Endothelial cell of umbilical vein (primary cell): ENCODE data around the gene SPDL1. TPM values are rescaled to one million over a fixed set of nuclear protein-coding genes. Genes with fewer than 3 reads are reported as not detected.

ENCODE experiments used
- BruUV-seq: library from RNA; stranded (reverse); fragments of 400-500 nt; replicated peaks from 2 replicates; lab custom pipeline; 2021; lab: Mats Ljungman, UMichigan
- CTCF ChIA-PET: fragments of 300-600, 350-600 bp; sonication (Branson Sonifier 250); formaldehyde crosslinking; loops from one replicate; lab custom pipeline; 2021; ENCODE audit warnings: antibody characterized with exemption, inconsistent platforms; lab: Charles Lee
- POLR2A ChIA-PET: fragments of 300-600, 350-600 bp; sonication (Branson Sonifier 250); formaldehyde crosslinking; loops from one replicate; lab custom pipeline; 2021; ENCODE audit warnings: antibody characterized with exemption, inconsistent platforms; lab: Charles Lee
- DNase-seq: peaks from one replicate; pipeline ENCODE4 v3.0.0-alpha.2; 2011; ENCODE audit warnings: low read depth, low spot score
- FAIRE-seq: peaks from 2 replicates; lab custom pipeline; 2011; peaks lifted over from hg19 to GRCh38; lab: Jason Lieb, UNC
- H2AFZ ChIP-seq: 2 replicates; pipeline ENCODE4 v1.6.0; 2012; ENCODE audit warnings: low read depth, low read length, control low read depth, inconsistent platforms
- H3K27ac ChIP-seq: 2 replicates; pipeline ENCODE4 v1.5.1; 2011; ENCODE audit warnings: low read depth, mild to moderate bottlenecking, control low read depth, low read length, moderate library complexity; ENCODE audit not compliant: insufficient read depth
- H3K27me3 ChIP-seq, 2 experiments: 2 replicates each; pipeline versions ENCODE4 v1.6.0 to v1.6.1; 2011; ENCODE audit warnings: low read length in 2 of 2, mixed read lengths in 1 of 2; ENCODE audit not compliant: control insufficient read depth in 2 of 2, insufficient read depth in 2 of 2
- H3K36me3 ChIP-seq, 2 experiments: 2 replicates in 1 of 2; 3 replicates in 1 of 2; pipeline ENCODE4 v1.5.1; 2011; ENCODE audit warnings: low read length in 2 of 2, mild to moderate bottlenecking in 1 of 2, moderate library complexity in 1 of 2; ENCODE audit not compliant: control insufficient read depth in 2 of 2, insufficient read depth in 2 of 2; ENCODE audit errors: extremely low read depth in 1 of 2
- H3K4me1 ChIP-seq: 3 replicates; pipeline ENCODE4 v1.5.1; 2011; ENCODE audit warnings: mild to moderate bottlenecking, low read length; ENCODE audit not compliant: control insufficient read depth, insufficient read depth; ENCODE audit errors: extremely low read depth
- H3K4me2 ChIP-seq: 2 replicates; pipeline ENCODE4 v1.6.1; 2011; ENCODE audit warnings: low read length, control low read depth, mixed read lengths; ENCODE audit not compliant: insufficient read depth
- H3K4me3 ChIP-seq, 3 experiments: fragments of 200-600 bp in 1 of 3; sonication (generic), shearing (Covaris generic) in 1 of 3; replicated peaks in 1 of 3; 2 replicates each; pipeline ENCODE4 v1.5.1; 2011 to 2016; ENCODE audit warnings: control low read depth in 3 of 3, low read length in 3 of 3, mild to moderate bottlenecking in 2 of 3, inconsistent platforms in 1 of 3, low read depth in 1 of 3, moderate library complexity in 1 of 3; ENCODE audit not compliant: insufficient read depth in 1 of 3
- H3K79me2 ChIP-seq: 2 replicates; pipeline ENCODE4 v1.6.0; 2012; ENCODE audit warnings: low read length, inconsistent platforms; ENCODE audit not compliant: control insufficient read depth, insufficient read depth
- H3K9ac ChIP-seq: replicated peaks from 2 replicates; pipeline ENCODE3; 2011; ENCODE audit warnings: low read length, control low read depth; ENCODE audit not compliant: insufficient read depth; ENCODE audit errors: extremely low read depth
- H3K9me1 ChIP-seq: replicated peaks from 3 replicates; pipeline ENCODE4 v1.6.0; 2011; ENCODE audit warnings: mild to moderate bottlenecking, low read length; ENCODE audit not compliant: control insufficient read depth, insufficient read depth; ENCODE audit errors: extremely low read depth
- H3K9me3 ChIP-seq: replicated peaks from 2 replicates; pipeline ENCODE4 v1.5.1; 2012; ENCODE audit warnings: low read length, inconsistent platforms; ENCODE audit not compliant: control insufficient read depth, insufficient read depth
- H4K20me1 ChIP-seq: replicated peaks from 2 replicates; pipeline ENCODE3; 2011; ENCODE audit warnings: mild to moderate bottlenecking, low read length; ENCODE audit not compliant: control insufficient read depth, insufficient read depth; ENCODE audit errors: extremely low read depth
- EZH2 ChIP-seq: IDR thresholded peaks from 2 replicates; pipeline ENCODE4 v1.6.1; 2012; ENCODE audit warnings: borderline replicate concordance, low read depth, mild to moderate bottlenecking, moderate library complexity, low read length, inconsistent platforms; ENCODE audit not compliant: severe bottlenecking
- FOS ChIP-seq: IDR thresholded peaks from 2 replicates; pipeline ENCODE4 v1.6.1; 2011; ENCODE audit warnings: mild to moderate bottlenecking, low read length, moderate library complexity, borderline replicate concordance; ENCODE audit not compliant: insufficient read depth
- GATA2 ChIP-seq: IDR thresholded peaks from 2 replicates; pipeline ENCODE4 v1.7.0; 2011; ENCODE audit warnings: low read depth, mild to moderate bottlenecking, moderate library complexity, mixed read lengths, low read length; ENCODE audit not compliant: insufficient read length, insufficient read depth
- JUN ChIP-seq: IDR thresholded peaks from 2 replicates; pipeline ENCODE4 v1.6.1; 2011; ENCODE audit warnings: borderline replicate concordance, low read depth; ENCODE audit not compliant: insufficient read length, insufficient read depth
- MYC ChIP-seq: IDR thresholded peaks from one replicate; pipeline ENCODE4 v1.6.1; 2011; ENCODE audit warnings: mild to moderate bottlenecking, low read depth, low read length
- POLR2A ChIP-seq: IDR thresholded peaks from 2 replicates; pipeline ENCODE4 v1.6.1; 2012; ENCODE audit warnings: low read depth, mild to moderate bottlenecking, control low read depth, low read length
- POLR2AphosphoS5 ChIP-seq: IDR thresholded peaks from 2 replicates; pipeline ENCODE4 v1.6.1; 2012; ENCODE audit warnings: low read depth, mild to moderate bottlenecking, control low read depth, low read length, moderate library complexity; ENCODE audit not compliant: insufficient read depth
- dilution Hi-C: fragments of 300-500 bp; cut with MboI; formaldehyde crosslinking; loops from one replicate; pipeline ENCODE4 v1.15.0; 2019; ENCODE audit warnings: low sequenced_read_pairs; ENCODE audit not compliant: extremely low pct_ligation_motif_present
- intact Hi-C: fragments of 100-400 bp; cut with micrococcal nuclease; formaldehyde crosslinking; loops from one replicate; pipeline ENCODE4 v1.10.0; 2022
- polyA plus RNA-seq, 4 experiments: library from polyadenylated mRNA; depleted of rRNA in 3 of 4; stranded (reverse) in 3 of 4; unstranded in 1 of 4; fragments of >200 nt; gene quantifications; 2 replicates each; pipeline versions ENCODE4 v1.2.1 to v1.2.3, GENCODE V29; 2011 to 2012; ENCODE audit warnings: missing spikeins in 1 of 4
- total RNA-seq: library from RNA; stranded (reverse); gene quantifications from 2 replicates; pipeline ENCODE4 v1.2.3, GENCODE V29; 2021
- TF ChIP-seq, protein P1 (sequence below), 2 donors: IDR thresholded peaks; 1 replicate in 1 of 2; 2 replicates in 1 of 2; pipeline ENCODE4 v1.5.1; 2011; ENCODE audit warnings: low read length in 2 of 2, mild to moderate bottlenecking in 2 of 2, moderate library complexity in 2 of 2, control low read depth in 1 of 2, inconsistent platforms in 1 of 2, low read depth in 1 of 2; ENCODE audit not compliant: insufficient read depth in 1 of 2; ENCODE audit errors: extremely low read depth in 1 of 2
- TF ChIP-seq, protein P2 (sequence below): IDR thresholded peaks from 2 replicates; pipeline ENCODE4 v1.6.1; 2011; ENCODE audit not compliant: insufficient read depth, insufficient read length

Gene SPDL1
- total and polyA plus RNA-seq, 2 donors (not counting 3 experiments of a cell fraction or from before 2014, with no cell fraction given) = 19.7 to 51.8 TPM

DNA sequence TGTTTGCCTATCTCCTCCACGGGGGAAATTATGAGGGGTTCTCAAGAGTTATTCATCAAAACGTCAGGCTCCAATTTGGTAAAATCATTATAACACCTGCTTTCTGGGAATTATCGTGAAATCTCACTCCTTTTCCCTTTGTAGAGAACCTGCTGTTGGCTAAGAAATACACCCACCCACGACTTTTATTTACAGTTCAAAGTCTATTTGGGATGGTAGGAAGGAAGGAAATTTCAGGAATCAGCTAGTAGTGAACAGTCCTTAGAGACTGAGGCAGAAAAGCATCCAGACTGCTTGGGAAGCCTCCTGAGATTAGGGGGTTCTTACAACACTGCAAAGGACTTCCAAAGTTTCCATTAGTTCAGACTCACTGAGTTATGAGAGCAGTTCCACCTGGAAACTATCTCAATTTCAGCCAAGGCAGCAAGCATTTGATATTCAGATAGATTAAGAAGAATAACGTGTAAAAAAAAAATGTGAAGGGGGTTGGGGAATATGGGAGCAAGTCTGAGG is 9.4 kb upstream of the SPDL1 start:
- Histone ChIP-seq H3K27me3 (peaks cover 21 to 30% of the 10 kb centered on the region in 2 experiments), H3K9ac (no peak overlapping the region), H4K20me1 (no peaks in the 10 kb centered on the region), H3K4me2 (no peak overlapping the region), H3K4me1 (no peaks in the 10 kb centered on the region), H3K27ac (no peak overlapping the region), H3K9me1 (no peaks in the 10 kb centered on the region), H2AFZ (no peak overlapping the region), H3K4me3 (no peak overlapping the region), H3K9me3 (no peaks in the 10 kb centered on the region), H3K36me3 (no peaks in the 10 kb centered on the region), H3K79me2 (no peaks in the 10 kb centered on the region)
- FAIRE-seq (no peak), DNase-seq (no peak)
- POLR2A ChIA-PET = no interaction called here
- TF ChIP-seq POLR2A (no peak), JUN (no peak), FOS (no peak), MYC (no peak), POLR2AphosphoS5 (no peak), EZH2 (no peak), GATA2 (no peak)
- TF ChIP-seq, protein P1, sequence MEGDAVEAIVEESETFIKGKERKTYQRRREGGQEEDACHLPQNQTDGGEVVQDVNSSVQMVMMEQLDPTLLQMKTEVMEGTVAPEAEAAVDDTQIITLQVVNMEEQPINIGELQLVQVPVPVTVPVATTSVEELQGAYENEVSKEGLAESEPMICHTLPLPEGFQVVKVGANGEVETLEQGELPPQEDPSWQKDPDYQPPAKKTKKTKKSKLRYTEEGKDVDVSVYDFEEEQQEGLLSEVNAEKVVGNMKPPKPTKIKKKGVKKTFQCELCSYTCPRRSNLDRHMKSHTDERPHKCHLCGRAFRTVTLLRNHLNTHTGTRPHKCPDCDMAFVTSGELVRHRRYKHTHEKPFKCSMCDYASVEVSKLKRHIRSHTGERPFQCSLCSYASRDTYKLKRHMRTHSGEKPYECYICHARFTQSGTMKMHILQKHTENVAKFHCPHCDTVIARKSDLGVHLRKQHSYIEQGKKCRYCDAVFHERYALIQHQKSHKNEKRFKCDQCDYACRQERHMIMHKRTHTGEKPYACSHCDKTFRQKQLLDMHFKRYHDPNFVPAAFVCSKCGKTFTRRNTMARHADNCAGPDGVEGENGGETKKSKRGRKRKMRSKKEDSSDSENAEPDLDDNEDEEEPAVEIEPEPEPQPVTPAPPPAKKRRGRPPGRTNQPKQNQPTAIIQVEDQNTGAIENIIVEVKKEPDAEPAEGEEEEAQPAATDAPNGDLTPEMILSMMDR (IDR thresholded peaks at IDR 0.05; ENCODE audit: extremely low read depth in 1 of 2, insufficient read depth in 1 of 2, low read depth in 1 of 2, low read length in 2 of 2) = no peak
- TF ChIP-seq, protein P2, sequence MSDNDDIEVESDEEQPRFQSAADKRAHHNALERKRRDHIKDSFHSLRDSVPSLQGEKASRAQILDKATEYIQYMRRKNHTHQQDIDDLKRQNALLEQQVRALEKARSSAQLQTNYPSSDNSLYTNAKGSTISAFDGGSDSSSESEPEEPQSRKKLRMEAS = no peak
- dilution Hi-C loops = no loop called here
- intact Hi-C loops = no loop called here
- CTCF ChIA-PET = interaction anchor here (1.1 kb wide), 1 partner anchor 9 kb away, joined by 3 read pairs; the partner anchor contains the start of gene SPDL1
- BruUV-seq = no TSS peak
